Measurements from ENCODE around the gene LRMDA.

LRMDA gene

DNA sequence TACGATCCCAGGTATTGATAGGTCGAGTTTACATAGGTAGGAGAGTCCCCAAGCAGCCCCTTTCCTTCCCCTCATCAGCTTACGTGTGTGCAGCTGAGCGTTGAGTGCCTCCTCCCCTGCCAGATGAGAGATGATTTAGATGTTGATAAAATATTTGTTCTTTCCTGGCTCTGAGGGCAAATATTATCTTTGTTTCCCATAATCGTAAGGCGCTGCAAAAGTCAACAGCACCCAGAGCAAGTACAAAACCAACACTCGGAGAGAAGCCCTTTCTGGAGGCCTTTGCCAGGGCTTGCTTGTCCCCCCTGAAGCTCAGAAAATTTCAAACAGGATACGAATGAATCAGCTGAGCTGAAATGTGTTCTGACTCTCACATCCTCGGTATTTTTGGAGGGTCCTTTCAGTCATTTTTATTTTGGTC lies 683.2 kb downstream of the LRMDA start:
- no peak overlapping the region for H3K27ac ChIP-seq (ENCODE audit: low read length)
- no peaks in the 10 kb centered on the region for H3K27me3 ChIP-seq (ENCODE audit: insufficient read depth, low read length)
- H3K4me1 ChIP-seq (ENCODE audit: insufficient read depth, low read length) = 0 out of 2 replicates have a peak, but pooled peaks cover 3% of the 10 kb centered on the region
- H3K4me3 ChIP-seq (ENCODE audit: low read length) = no peak overlapping the region
- H3K9me3 ChIP-seq (ENCODE audit: insufficient read depth, low read depth, low read length) = no peaks in the 10 kb centered on the region
- H3K9ac ChIP-seq (ENCODE audit: low read depth, low read length) = no peak overlapping the region
- H3K36me3 ChIP-seq (ENCODE audit: insufficient read depth, low read depth, low read length) = no peaks in the 10 kb centered on the region

DNA sequence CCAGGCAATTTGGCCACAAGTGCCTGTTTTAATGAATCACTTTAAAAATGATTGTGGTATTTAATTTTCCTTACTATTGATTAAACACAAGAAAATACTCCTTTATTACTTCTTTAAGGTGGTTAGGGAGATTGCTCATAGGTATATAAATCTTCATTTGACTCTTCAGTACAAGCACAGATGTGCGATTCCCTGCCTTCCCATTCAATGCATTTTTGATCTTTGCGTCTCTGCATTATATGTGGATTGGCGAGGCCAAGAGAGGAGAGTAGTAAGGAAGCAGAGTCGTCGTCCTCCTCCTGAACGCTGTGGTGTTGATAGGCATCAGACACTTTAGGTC lies 683.7 kb downstream of the LRMDA start:
- Histone ChIP-seq H3K27me3 (ENCODE audit: insufficient read depth, low read length) (no peaks in the 10 kb centered on the region), H3K4me1 (ENCODE audit: insufficient read depth, low read length) (0 out of 2 replicates have a peak, but pooled peaks cover 3% of the 10 kb centered on the region), H3K9ac (ENCODE audit: low read depth, low read length) (no peak overlapping the region), H3K9me3 (ENCODE audit: insufficient read depth, low read depth, low read length) (no peaks in the 10 kb centered on the region), H3K36me3 (ENCODE audit: insufficient read depth, low read depth, low read length) (no peaks in the 10 kb centered on the region), H3K4me3 (ENCODE audit: low read length) (no peak overlapping the region), H3K27ac (ENCODE audit: low read length) (no peak overlapping the region)

DNA sequence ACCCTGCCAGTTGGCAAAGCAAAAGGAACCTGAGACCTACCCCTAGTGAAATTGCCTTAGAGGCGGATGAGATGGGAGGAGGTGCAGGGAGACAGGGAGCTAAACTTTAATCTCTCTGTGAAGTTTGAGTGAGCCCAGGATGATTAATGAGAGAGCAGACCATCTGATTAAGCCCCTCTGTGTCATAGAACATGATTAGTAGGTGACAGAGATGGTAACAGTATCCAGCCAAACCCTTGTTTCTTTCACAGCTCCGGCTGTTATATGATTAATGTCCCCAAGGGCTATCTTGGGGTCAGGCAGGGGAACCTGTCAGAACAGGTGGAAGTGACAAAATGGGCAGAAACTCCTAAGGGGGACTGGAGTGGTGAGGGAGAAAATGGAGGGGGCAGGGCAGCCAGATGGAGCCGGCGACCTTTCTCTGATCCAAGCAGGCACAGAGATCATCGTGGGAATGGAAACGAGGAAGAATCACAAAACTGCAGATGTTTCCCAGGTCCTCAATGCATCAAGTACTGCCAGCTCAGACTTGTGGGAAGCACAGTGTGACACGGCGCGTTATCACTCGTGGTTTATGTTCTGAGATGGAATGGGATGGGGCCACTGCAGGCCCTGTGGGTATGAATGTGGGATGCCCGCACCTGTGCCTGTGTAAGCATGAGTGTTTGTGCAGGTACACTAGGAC lies 684.2 kb downstream of the LRMDA start:
- Histone ChIP-seq H3K4me3 (ENCODE audit: low read length) (no peak overlapping the region), H3K9me3 (ENCODE audit: insufficient read depth, low read depth, low read length) (no peaks in the 10 kb centered on the region), H3K27me3 (ENCODE audit: insufficient read depth, low read length) (no peaks in the 10 kb centered on the region), H3K36me3 (ENCODE audit: insufficient read depth, low read depth, low read length) (no peaks in the 10 kb centered on the region), H3K27ac (ENCODE audit: low read length) (no peak overlapping the region), H3K4me1 (ENCODE audit: insufficient read depth, low read length) (0 out of 2 replicates have a peak, but pooled peaks cover 3% of the 10 kb centered on the region), H3K9ac (ENCODE audit: low read depth, low read length) (no peak overlapping the region)

DNA sequence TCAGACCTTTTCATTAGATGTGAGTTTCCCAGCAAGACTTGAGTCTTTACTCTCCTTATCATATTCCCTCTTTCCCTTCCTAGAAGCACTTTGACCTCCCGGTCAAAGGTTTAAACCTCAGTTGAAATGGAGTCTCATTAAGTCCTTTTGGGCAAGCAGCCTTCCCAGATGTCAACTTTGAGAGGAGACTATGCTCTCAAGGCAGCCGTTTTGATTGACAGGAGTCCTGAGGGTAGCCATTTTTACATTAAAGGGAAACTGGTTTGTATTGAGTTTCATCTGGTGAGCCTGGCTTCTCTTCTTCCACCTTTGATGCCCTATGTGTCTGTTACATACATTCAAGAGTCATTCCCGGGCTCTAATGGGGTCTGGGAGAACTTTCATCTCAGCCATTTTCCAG lies 685.1 kb downstream of the LRMDA start:
- 0 out of 2 replicates have a peak, but pooled peaks cover 3% of the 10 kb centered on the region for H3K4me1 ChIP-seq (ENCODE audit: insufficient read depth, low read length)
- H3K9ac ChIP-seq (ENCODE audit: low read depth, low read length) = no peak overlapping the region
- no peak overlapping the region for H3K4me3 ChIP-seq (ENCODE audit: low read length)
- no peaks in the 10 kb centered on the region for H3K36me3 ChIP-seq (ENCODE audit: insufficient read depth, low read depth, low read length)
- no peaks in the 10 kb centered on the region for H3K9me3 ChIP-seq (ENCODE audit: insufficient read depth, low read depth, low read length)
- no peak overlapping the region for H3K27ac ChIP-seq (ENCODE audit: low read length)
- no peaks in the 10 kb centered on the region for H3K27me3 ChIP-seq (ENCODE audit: insufficient read depth, low read length)

DNA sequence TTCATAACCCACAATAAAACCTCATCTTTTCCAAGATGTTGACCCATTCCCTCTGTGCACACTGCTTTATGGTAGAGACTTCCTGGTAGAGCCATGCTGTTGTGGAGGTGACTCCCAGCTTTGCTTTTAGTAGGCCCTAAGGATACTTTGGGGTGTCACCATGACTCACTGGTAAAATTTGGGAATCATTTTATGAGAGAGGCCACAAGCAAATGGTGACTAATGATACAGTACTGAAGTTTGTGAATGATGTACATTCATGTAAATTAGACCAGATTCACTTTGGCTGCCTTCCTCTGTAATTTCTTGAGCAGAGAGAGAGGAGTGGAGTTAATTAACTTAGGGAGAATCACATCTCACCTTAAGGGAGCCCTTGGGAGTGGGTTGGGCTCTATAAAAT lies 686.5 kb downstream of the LRMDA start:
- H3K27ac ChIP-seq (ENCODE audit: low read length) = no peak overlapping the region
- no peaks in the 10 kb centered on the region for H3K27me3 ChIP-seq (ENCODE audit: insufficient read depth, low read length)
- no peaks in the 10 kb centered on the region for H3K9me3 ChIP-seq (ENCODE audit: insufficient read depth, low read depth, low read length)
- no peaks in the 10 kb centered on the region for H3K4me1 ChIP-seq (ENCODE audit: insufficient read depth, low read length)
- H3K4me3 ChIP-seq (ENCODE audit: low read length) = no peak overlapping the region
- H3K36me3 ChIP-seq (ENCODE audit: insufficient read depth, low read depth, low read length) = no peaks in the 10 kb centered on the region
- no peak overlapping the region for H3K9ac ChIP-seq (ENCODE audit: low read depth, low read length)

DNA sequence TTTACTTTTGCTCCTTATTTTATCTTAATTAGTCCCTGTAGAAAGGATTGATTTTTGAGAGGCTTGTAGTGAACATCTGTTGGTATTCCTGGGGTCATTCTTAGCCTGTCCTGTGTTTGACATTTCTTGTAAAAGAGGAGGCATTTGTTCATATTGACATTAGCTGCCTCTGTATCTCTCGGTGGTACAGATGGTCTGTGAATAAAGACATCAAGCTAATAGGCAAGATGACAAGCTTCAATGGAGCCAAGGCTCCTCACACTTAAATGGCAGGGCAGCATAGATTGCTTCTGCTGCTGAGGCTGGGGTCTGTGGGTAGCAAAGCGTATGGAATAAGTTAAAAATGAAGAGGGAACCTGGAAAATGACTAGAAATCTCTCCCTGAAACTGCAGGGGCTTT lies 687.6 kb downstream of the LRMDA start:
- Histone ChIP-seq H3K9me3 (ENCODE audit: insufficient read depth, low read depth, low read length) (no peaks in the 10 kb centered on the region), H3K4me1 (ENCODE audit: insufficient read depth, low read length) (no peaks in the 10 kb centered on the region), H3K36me3 (ENCODE audit: insufficient read depth, low read depth, low read length) (no peaks in the 10 kb centered on the region), H3K27me3 (ENCODE audit: insufficient read depth, low read length) (no peaks in the 10 kb centered on the region), H3K27ac (ENCODE audit: low read length) (no peak overlapping the region), H3K4me3 (ENCODE audit: low read length) (no peak overlapping the region), H3K9ac (ENCODE audit: low read depth, low read length) (no peak overlapping the region)

DNA sequence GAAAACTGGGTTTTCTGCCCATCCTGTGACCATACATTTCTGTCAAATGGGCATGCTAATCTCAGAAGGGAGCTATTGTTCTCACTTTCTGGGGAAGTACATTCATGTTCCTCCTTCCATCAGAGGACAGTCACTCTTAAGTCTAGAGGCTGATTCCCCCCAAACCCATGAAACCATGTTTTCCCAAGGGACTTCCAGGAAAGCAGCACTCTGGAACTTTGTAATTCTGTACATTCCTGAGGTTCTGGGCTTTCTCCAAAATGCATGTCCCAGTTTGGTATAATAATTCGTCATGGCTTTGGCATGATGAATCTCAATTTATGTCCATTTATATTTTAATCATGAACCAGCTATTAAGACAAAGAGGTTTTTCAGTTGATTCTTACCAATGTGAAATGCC lies 688.1 kb downstream of the LRMDA start:
- Histone ChIP-seq H3K27ac (ENCODE audit: low read length) (no peak overlapping the region), H3K27me3 (ENCODE audit: insufficient read depth, low read length) (no peaks in the 10 kb centered on the region), H3K4me3 (ENCODE audit: low read length) (no peak overlapping the region)

DNA sequence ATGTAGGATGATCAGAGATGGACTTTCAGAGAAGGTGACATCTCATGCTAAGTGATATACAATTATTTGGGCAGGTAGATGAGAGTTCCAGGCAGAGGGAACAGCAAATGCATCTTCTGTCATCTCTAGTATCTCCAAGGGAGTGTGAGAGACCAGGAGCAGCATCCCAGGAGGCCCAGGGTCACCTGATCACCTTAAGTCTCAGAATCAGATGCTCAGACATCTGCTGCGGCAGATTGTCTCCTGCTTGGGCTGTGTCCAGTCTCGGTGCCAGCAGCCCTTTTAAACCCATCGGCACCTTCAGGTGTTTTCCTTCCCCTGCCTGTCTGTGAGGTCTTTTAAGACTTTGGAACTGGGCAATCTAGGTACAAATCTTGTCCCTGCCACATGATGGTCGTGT lies 690.6 kb downstream of the LRMDA start:
- no peaks in the 10 kb centered on the region for H3K27me3 ChIP-seq (ENCODE audit: insufficient read depth, low read length)
- no peaks in the 10 kb centered on the region for H3K9me3 ChIP-seq (ENCODE audit: insufficient read depth, low read depth, low read length)
- H3K9ac ChIP-seq (ENCODE audit: low read depth, low read length) = no peak overlapping the region
- H3K4me3 ChIP-seq (ENCODE audit: low read length) = no peak overlapping the region
- H3K36me3 ChIP-seq (ENCODE audit: insufficient read depth, low read depth, low read length) = no peaks in the 10 kb centered on the region
- H3K4me1 ChIP-seq (ENCODE audit: insufficient read depth, low read length) = peaks cover 10% of the 10 kb centered on the region
- H3K27ac ChIP-seq (ENCODE audit: low read length) = no peak overlapping the region

More for the DNA sequence above, 688.1 kb downstream of the LRMDA start:
- Histone ChIP-seq H3K9ac (ENCODE audit: low read depth, low read length) (no peak overlapping the region), H3K36me3 (ENCODE audit: insufficient read depth, low read depth, low read length) (no peaks in the 10 kb centered on the region), H3K9me3 (ENCODE audit: insufficient read depth, low read depth, low read length) (no peaks in the 10 kb centered on the region), H3K4me1 (ENCODE audit: insufficient read depth, low read length) (no peaks in the 10 kb centered on the region)

DNA sequence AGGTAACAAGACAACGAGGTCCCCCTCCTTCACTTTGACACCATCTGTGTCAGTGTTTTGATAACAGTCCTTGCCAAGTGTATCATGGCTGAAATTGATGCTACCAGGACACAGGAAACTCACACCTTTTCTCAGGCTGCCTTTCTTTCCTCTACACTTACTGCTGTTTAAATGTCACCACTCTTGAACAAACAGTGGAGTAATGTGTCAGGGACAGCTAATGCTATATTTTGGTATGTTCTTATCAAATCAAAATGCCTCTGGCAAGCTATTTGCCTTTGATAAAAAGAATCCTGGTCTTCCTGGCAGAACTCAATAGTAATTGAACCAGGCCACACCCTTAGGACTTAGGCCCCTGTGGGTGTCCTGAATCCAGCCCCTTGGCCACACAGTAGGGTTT lies 692.9 kb downstream of the LRMDA start:
- Histone ChIP-seq H3K9me3 (ENCODE audit: insufficient read depth, low read depth, low read length) (no peaks in the 10 kb centered on the region), H3K9ac (ENCODE audit: low read depth, low read length) (no peak overlapping the region), H3K27me3 (ENCODE audit: insufficient read depth, low read length) (no peaks in the 10 kb centered on the region), H3K4me3 (ENCODE audit: low read length) (no peak overlapping the region), H3K4me1 (ENCODE audit: insufficient read depth, low read length) (peaks cover 10% of the 10 kb centered on the region), H3K36me3 (ENCODE audit: insufficient read depth, low read depth, low read length) (no peaks in the 10 kb centered on the region), H3K27ac (ENCODE audit: low read length) (no peak overlapping the region)

DNA sequence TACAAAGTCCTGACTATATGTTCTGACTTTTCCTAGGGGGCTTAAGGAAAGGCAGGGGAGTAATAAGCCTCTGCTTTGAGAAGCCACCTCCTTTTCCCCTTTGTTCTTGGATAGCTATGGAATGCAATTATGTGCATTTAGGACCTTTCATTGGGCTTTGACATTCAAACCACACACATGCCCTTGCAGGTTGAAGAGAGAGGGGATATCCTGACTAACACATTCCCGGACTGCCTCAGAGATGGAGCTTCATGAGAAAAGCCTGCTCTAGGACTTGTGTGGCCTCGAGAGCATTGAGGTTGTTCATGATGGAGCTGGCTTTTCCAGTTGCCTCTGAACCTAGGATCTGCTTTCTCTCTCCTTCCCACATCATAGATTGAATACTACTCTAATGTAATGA lies 694.5 kb downstream of the LRMDA start:
- Histone ChIP-seq H3K9ac (ENCODE audit: low read depth, low read length) (no peak overlapping the region), H3K36me3 (ENCODE audit: insufficient read depth, low read depth, low read length) (no peaks in the 10 kb centered on the region), H3K27me3 (ENCODE audit: insufficient read depth, low read length) (no peaks in the 10 kb centered on the region), H3K9me3 (ENCODE audit: insufficient read depth, low read depth, low read length) (no peaks in the 10 kb centered on the region), H3K4me1 (ENCODE audit: insufficient read depth, low read length) (peaks cover 10% of the 10 kb centered on the region), H3K27ac (ENCODE audit: low read length) (no peak overlapping the region), H3K4me3 (ENCODE audit: low read length) (no peak overlapping the region)

DNA sequence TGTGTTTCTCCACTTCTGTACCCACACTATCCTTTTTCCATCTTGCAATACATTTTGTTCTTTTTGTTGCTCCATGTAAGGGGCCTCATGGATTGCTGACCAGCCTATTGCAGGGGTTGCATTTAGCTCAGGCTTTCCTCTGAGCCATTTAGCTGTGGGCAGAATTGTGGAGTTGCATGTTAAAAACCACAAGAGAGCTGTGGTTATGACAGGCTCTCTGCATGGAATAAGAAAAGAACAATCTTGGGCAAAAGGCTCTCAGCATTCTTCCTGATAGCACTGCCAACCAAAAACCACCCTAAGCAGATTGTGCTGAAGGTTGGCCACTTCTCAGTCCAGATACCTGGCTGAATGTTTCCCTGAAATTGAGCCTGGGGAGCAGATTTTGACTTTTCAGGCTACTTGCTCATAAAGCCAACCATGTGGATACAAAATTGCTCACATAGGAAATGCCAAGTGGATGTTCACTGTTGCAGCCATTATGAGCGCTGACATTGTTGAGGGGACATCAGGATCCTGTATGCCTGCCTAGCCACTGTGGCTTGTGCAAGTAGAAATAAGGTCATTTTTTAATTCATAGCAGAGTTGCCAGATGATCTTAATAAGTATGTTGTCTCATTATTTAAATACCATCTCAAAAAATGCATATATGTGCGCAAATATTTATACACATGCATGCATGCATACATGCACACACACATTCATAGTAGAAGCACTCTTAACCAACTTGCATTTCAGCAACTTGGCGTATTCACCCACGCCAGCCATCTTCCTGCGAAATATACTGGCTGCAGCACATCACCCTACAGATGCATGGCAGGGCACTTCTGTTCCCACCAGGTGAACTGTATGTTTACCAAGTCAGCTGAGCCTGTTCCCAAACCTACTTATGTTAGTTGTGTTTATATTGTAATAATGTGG lies 695.4 kb downstream of the LRMDA start:
- Histone ChIP-seq H3K27me3 (ENCODE audit: insufficient read depth, low read length) (no peaks in the 10 kb centered on the region), H3K4me1 (ENCODE audit: insufficient read depth, low read length) (peaks cover 10% of the 10 kb centered on the region), H3K36me3 (ENCODE audit: insufficient read depth, low read depth, low read length) (no peaks in the 10 kb centered on the region), H3K9me3 (ENCODE audit: insufficient read depth, low read depth, low read length) (no peaks in the 10 kb centered on the region), H3K4me3 (ENCODE audit: low read length) (no peak overlapping the region), H3K27ac (ENCODE audit: low read length) (no peak overlapping the region), H3K9ac (ENCODE audit: low read depth, low read length) (no peak overlapping the region)

Measured in iPS-20b (cell line).